ENCODE measurements around the gene SLC6A14.

DNA sequence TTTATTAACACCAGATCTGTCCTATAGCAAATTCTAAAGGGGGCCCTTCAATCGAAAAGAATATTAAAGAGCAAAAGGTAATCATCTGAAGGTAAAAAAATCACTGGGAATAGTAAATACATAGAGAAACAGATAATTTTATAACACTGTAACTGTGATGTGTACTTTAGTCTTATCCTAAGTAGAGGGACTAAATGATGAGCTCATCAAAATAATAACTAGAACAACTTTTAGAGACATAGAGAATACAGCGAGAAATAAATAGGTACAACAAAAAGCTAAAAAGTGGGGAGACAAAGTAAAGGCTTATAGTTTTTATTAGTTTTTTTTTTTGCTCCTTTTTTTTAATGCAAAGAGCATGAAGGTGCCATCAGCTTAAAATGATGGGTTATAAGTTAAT, 43.7 kb downstream of the SLC6A14 start:
- TF ChIP-seq, protein P1, sequence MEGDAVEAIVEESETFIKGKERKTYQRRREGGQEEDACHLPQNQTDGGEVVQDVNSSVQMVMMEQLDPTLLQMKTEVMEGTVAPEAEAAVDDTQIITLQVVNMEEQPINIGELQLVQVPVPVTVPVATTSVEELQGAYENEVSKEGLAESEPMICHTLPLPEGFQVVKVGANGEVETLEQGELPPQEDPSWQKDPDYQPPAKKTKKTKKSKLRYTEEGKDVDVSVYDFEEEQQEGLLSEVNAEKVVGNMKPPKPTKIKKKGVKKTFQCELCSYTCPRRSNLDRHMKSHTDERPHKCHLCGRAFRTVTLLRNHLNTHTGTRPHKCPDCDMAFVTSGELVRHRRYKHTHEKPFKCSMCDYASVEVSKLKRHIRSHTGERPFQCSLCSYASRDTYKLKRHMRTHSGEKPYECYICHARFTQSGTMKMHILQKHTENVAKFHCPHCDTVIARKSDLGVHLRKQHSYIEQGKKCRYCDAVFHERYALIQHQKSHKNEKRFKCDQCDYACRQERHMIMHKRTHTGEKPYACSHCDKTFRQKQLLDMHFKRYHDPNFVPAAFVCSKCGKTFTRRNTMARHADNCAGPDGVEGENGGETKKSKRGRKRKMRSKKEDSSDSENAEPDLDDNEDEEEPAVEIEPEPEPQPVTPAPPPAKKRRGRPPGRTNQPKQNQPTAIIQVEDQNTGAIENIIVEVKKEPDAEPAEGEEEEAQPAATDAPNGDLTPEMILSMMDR (conservative IDR thresholded peaks at IDR 0.05 in 1 of 2, IDR thresholded peaks at IDR 0.05 in 1 of 2; ENCODE audit: low read depth in 1 of 2, low read length in 2 of 2) = no peak
- no peak for TF ChIP-seq EZH2 (IDR thresholded peaks at IDR 0.05; ENCODE audit: low read length, missing control alignments)

Measured in fibroblast of lung (primary cell).